HepG2 (cell line): ENCODE data around the gene ZBTB32. TPM values are rescaled to one million over a fixed set of nuclear protein-coding genes. Genes with fewer than 3 reads are reported as not detected.

Experiments used
- KLF12 ChIP-seq: sonication (generic); formaldehyde crosslinking; IDR thresholded peaks from 2 replicates; pipeline ENCODE4 v1.4.0; 2020; ENCODE audit warnings: missing genetic modification reagents, borderline replicate concordance
- MAFF ChIP-seq: IDR thresholded peaks from 2 replicates; pipeline ENCODE4 v1.6.1; 2011; ENCODE audit warnings: low read depth, low read length, improper control_type of control experiment
- NBN ChIP-seq: fragments of 450-650 bp; conservative IDR thresholded peaks from 2 replicates; pipeline ENCODE4 v1.6.1; 2017
- NPAS2 ChIP-seq: sonication (generic); formaldehyde crosslinking; IDR thresholded peaks from 2 replicates; pipeline ENCODE4 v1.8.0; 2022; ENCODE audit warnings: mild to moderate bottlenecking, missing genetic modification reagents, borderline replicate concordance
- RBM22 ChIP-seq: fragments of 200-400 bp; formaldehyde crosslinking; optimal IDR thresholded peaks from 2 replicates; pipeline ENCODE3; 2017; ENCODE audit warnings: mild to moderate bottlenecking, low read length, moderate library complexity
- RCOR2 ChIP-seq: IDR thresholded peaks from 2 replicates; pipeline ENCODE4 v1.6.1; 2016; ENCODE audit warnings: missing biosample characterization, missing genetic modification reagents
- REL ChIP-seq: sonication (generic); formaldehyde crosslinking; conservative IDR thresholded peaks from 2 replicates; pipeline ENCODE4 v1.8.0; 2022; ENCODE audit warnings: mild to moderate bottlenecking, missing genetic modification reagents, moderate library complexity
- XBP1 ChIP-seq: sonication (generic); formaldehyde crosslinking; IDR thresholded peaks from 2 replicates; pipeline ENCODE4 v1.5.0; 2020; ENCODE audit warnings: missing genetic modification reagents
- XRCC5 ChIP-seq: fragments of 200-400 bp; formaldehyde crosslinking; optimal IDR thresholded peaks from 2 replicates; pipeline ENCODE3; 2017; ENCODE audit warnings: mild to moderate bottlenecking, low read length
- ZNF33B ChIP-seq: sonication (generic); formaldehyde crosslinking; IDR thresholded peaks from 2 replicates; pipeline ENCODE4 v1.5.1; 2020; ENCODE audit warnings: mild to moderate bottlenecking, missing genetic modification reagents
- ZNF607 ChIP-seq: sonication (generic); formaldehyde crosslinking; IDR thresholded peaks from 2 replicates; pipeline ENCODE4 v1.5.1; 2020; ENCODE audit warnings: missing genetic modification reagents, mild to moderate bottlenecking, borderline replicate concordance
- polyA plus RNA-seq, 8 experiments: library from polyadenylated mRNA; depleted of rRNA in 3 of 8; stranded (reverse) in 7 of 8; unstranded in 1 of 8; fragments of >200 nt; fragmentation: Illumina TruSeq in 4 of 8; extraction: Trizol in 4 of 8; gene quantifications; 2 replicates each; pipeline versions ENCODE4 v1.2.1 to v1.2.3, GENCODE V29; 2011 to 2016; ENCODE audit warnings: low read depth in 4 of 8, missing spikeins in 1 of 8, mixed read lengths in 1 of 8; ENCODE audit not compliant: insufficient read depth in 1 of 8
- total RNA-seq, 5 experiments: library from RNA; depleted of rRNA; stranded (reverse); fragments of >200 nt; fragmentation: Illumina TruSeq; extraction: Trizol; gene quantifications; 2 replicates each; pipeline ENCODE4 v1.2.3, GENCODE V29; 2016; ENCODE audit warnings: low read depth in 1 of 5
- TF ChIP-seq, protein P1 (sequence below), 2 experiments: sonication (generic) in 1 of 2; formaldehyde crosslinking in 1 of 2; IDR thresholded peaks; 2 replicates each; pipeline versions ENCODE4 v1.6.1 to v1.9.0; 2014 to 2022; ENCODE audit warnings: antibody characterized with exemption in 1 of 2, borderline replicate concordance in 1 of 2, inconsistent platforms in 1 of 2, low read depth in 1 of 2, missing genetic modification reagents in 1 of 2
- TF ChIP-seq, protein P2 (sequence below): sonication (generic); formaldehyde crosslinking; IDR thresholded peaks from 2 replicates; pipeline ENCODE4 v1.9.0; 2021; ENCODE audit warnings: mild to moderate bottlenecking, missing genetic modification reagents
- TF ChIP-seq, protein P3 (sequence below): IDR thresholded peaks from 2 replicates; pipeline ENCODE4 v1.6.1; 2012; ENCODE audit warnings: low read depth, low read length, improper control_type of control experiment

The ZBTB32 gene
- total and polyA plus RNA-seq, 2 of the 13 experiments (the other 11 are each of a cell fraction or from before 2014, with no cell fraction given), result not detected

DNA sequence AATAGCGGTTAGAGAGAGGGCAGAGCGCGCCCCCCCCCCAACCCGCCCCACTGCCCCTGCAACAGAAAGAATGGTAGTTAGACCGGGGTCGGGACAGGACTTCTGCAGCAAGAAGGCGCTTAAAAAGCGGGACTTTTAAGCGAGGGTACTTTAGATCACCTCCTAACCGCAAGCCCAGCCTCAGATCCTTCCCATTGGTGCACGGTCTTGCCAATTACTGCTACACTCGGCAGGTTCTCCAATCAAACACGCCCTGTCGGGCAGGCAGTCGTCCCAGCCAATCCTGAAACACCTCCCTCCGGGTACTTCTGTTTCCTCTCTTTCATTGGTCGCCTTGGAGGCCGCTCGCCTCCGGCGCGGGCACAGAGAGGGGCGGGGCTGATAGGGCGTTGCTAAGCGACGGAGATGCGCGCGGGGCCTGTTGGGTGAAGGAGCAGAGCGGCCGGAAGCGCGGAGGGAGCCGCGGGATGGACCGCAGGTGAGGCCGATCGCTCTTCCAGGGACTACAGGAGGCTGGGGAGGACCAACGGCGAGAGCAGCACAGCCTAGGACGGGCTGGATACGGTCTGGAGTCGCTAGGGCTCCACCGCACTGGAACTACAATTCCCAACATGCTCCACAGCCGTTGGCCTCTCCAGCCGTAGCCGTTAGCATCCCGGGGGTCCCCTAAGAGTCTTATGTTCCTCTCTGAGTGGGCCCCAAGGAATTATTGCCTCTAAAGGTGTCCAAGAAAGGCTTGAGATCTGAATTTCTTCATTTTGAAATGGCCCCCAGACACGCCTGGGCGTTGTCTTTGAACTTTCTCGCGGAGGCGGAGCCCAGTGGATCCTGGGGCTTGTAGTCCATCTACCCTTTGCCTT, 53.6 kb downstream of the ZBTB32 start, which contains the start of gene PROSER3 (continued):
- TF ChIP-seq, protein P1, sequence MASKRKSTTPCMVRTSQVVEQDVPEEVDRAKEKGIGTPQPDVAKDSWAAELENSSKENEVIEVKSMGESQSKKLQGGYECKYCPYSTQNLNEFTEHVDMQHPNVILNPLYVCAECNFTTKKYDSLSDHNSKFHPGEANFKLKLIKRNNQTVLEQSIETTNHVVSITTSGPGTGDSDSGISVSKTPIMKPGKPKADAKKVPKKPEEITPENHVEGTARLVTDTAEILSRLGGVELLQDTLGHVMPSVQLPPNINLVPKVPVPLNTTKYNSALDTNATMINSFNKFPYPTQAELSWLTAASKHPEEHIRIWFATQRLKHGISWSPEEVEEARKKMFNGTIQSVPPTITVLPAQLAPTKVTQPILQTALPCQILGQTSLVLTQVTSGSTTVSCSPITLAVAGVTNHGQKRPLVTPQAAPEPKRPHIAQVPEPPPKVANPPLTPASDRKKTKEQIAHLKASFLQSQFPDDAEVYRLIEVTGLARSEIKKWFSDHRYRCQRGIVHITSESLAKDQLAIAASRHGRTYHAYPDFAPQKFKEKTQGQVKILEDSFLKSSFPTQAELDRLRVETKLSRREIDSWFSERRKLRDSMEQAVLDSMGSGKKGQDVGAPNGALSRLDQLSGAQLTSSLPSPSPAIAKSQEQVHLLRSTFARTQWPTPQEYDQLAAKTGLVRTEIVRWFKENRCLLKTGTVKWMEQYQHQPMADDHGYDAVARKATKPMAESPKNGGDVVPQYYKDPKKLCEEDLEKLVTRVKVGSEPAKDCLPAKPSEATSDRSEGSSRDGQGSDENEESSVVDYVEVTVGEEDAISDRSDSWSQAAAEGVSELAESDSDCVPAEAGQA (IDR thresholded peaks at IDR 0.05; ENCODE audit: low read depth), result no peak; the same call in 1 of the 2 replicates
- TF ChIP-seq, protein P1 (CRISPR knock-in tag; IDR thresholded peaks at IDR 0.05; ENCODE audit: borderline replicate concordance), result no peak
- TF ChIP-seq XRCC5, result peak; percentile 25
- TF ChIP-seq RBM22, result peak; percentile 55
- TF ChIP-seq KLF12 (CRISPR knock-in tag), result peak; percentile 33; the same call in 1 of the 2 replicates
- TF ChIP-seq RCOR2 (CRISPR knock-in tag), result no peak
- TF ChIP-seq, protein P2, sequence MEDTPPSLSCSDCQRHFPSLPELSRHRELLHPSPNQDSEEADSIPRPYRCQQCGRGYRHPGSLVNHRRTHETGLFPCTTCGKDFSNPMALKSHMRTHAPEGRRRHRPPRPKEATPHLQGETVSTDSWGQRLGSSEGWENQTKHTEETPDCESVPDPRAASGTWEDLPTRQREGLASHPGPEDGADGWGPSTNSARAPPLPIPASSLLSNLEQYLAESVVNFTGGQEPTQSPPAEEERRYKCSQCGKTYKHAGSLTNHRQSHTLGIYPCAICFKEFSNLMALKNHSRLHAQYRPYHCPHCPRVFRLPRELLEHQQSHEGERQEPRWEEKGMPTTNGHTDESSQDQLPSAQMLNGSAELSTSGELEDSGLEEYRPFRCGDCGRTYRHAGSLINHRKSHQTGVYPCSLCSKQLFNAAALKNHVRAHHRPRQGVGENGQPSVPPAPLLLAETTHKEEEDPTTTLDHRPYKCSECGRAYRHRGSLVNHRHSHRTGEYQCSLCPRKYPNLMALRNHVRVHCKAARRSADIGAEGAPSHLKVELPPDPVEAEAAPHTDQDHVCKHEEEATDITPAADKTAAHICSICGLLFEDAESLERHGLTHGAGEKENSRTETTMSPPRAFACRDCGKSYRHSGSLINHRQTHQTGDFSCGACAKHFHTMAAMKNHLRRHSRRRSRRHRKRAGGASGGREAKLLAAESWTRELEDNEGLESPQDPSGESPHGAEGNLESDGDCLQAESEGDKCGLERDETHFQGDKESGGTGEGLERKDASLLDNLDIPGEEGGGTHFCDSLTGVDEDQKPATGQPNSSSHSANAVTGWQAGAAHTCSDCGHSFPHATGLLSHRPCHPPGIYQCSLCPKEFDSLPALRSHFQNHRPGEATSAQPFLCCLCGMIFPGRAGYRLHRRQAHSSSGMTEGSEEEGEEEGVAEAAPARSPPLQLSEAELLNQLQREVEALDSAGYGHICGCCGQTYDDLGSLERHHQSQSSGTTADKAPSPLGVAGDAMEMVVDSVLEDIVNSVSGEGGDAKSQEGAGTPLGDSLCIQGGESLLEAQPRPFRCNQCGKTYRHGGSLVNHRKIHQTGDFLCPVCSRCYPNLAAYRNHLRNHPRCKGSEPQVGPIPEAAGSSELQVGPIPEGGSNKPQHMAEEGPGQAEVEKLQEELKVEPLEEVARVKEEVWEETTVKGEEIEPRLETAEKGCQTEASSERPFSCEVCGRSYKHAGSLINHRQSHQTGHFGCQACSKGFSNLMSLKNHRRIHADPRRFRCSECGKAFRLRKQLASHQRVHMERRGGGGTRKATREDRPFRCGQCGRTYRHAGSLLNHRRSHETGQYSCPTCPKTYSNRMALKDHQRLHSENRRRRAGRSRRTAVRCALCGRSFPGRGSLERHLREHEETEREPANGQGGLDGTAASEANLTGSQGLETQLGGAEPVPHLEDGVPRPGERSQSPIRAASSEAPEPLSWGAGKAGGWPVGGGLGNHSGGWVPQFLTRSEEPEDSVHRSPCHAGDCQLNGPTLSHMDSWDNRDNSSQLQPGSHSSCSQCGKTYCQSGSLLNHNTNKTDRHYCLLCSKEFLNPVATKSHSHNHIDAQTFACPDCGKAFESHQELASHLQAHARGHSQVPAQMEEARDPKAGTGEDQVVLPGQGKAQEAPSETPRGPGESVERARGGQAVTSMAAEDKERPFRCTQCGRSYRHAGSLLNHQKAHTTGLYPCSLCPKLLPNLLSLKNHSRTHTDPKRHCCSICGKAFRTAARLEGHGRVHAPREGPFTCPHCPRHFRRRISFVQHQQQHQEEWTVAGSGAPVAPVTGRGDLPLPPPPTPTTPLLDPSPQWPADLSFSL (CRISPR knock-in tag), result no peak
- TF ChIP-seq MAFF, result no peak
- no peak for TF ChIP-seq REL (CRISPR knock-in tag)
- TF ChIP-seq ZNF607 (CRISPR knock-in tag), result no peak
- TF ChIP-seq NPAS2, result no peak
- TF ChIP-seq, protein P3, sequence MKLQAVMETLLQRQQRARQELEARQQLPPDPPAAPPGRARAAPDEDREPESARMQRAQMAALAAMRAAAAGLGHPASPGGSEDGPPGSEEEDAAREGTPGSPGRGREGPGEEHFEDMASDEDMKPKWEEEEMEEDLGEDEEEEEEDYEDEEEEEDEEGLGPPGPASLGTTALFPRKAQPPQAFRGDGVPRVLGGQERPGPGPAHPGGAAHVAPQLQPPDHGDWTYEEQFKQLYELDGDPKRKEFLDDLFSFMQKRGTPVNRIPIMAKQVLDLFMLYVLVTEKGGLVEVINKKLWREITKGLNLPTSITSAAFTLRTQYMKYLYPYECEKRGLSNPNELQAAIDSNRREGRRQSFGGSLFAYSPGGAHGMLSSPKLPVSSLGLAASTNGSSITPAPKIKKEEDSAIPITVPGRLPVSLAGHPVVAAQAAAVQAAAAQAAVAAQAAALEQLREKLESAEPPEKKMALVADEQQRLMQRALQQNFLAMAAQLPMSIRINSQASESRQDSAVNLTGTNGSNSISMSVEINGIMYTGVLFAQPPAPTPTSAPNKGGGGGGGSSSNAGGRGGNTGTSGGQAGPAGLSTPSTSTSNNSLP, result no peak
- TF ChIP-seq XBP1, result no peak
- TF ChIP-seq ZNF33B (CRISPR knock-in tag), result no peak
- TF ChIP-seq NBN, result no peak
